ENCODE results near the gene INTS13. TPM values are rescaled to one million over a fixed set of nuclear protein-coding genes. Genes with fewer than 3 reads are reported as not detected.
"Not testable (repeated sequence)": the region's sequence is repeated elsewhere in the genome, so short reads cannot be mapped to it uniquely, and the experiment has no call there.

Gene INTS13
- total and polyA plus RNA-seq, 8 donors = 17.1 to 37.0 (median 31.6) TPM

- H3K9me3 ChIP-seq = no peaks in the 10 kb centered on the region
- no peak overlapping the region for H3K27ac ChIP-seq
- intact Hi-C loops (cut with DNase I) = no loop called here
- H3K27me3 ChIP-seq = no peaks in the 10 kb centered on the region
- TF ChIP-seq CTCF (IDR thresholded peaks at IDR 0.05) = no peak
- ATAC-seq = no peak
- H3K4me1 ChIP-seq = peaks cover 0 to 5% of the 10 kb centered on the region in 2 donors
- H3K36me3 ChIP-seq = no peaks in the 10 kb centered on the region
- DNase-seq = no peak
- H3K4me3 ChIP-seq = no peak overlapping the region
Observed at GRCh38 chr12:26863515-26863914, 74.3 kb downstream of the INTS13 start.

GRCh38 chr12:26862787-26863186 is 75.0 kb downstream of the INTS13 start:
- ATAC-seq; intact Hi-C loops (cut with DNase I); H3K27me3 ChIP-seq; H3K4me3 ChIP-seq; DNase-seq; H3K4me1 ChIP-seq; H3K27ac ChIP-seq; H3K9me3 ChIP-seq; H3K36me3 ChIP-seq: not testable (repeated sequence)

GRCh38 chr12:26861690-26862089 is 76.1 kb downstream of the INTS13 start:
- Histone ChIP-seq H3K4me1 (no peaks in the 10 kb centered on the region), H3K36me3 (no peaks in the 10 kb centered on the region), H3K4me3 (no peak overlapping the region), H3K27ac (no peak overlapping the region), H3K9me3 (no peaks in the 10 kb centered on the region), H3K27me3 (no peaks in the 10 kb centered on the region)
- intact Hi-C loops (cut with DNase I) = no loop called here
- no peak for DNase-seq
- no peak for TF ChIP-seq CTCF (IDR thresholded peaks at IDR 0.05)
- no peak for ATAC-seq

- Histone ChIP-seq H3K4me3 (no peak overlapping the region), H3K27ac (no peak overlapping the region), H3K4me1 (peaks cover 0 to 9% of the 10 kb centered on the region in 2 donors), H3K36me3 (no peaks in the 10 kb centered on the region), H3K27me3 (no peaks in the 10 kb centered on the region), H3K9me3 (no peaks in the 10 kb centered on the region)
- no peak for TF ChIP-seq CTCF (IDR thresholded peaks at IDR 0.05)
- ATAC-seq (no peak), DNase-seq (no peak)
- intact Hi-C loops (cut with DNase I) = no loop called here
Observed at GRCh38 chr12:26857465-26858176, 80.2 kb downstream of the INTS13 start.

GRCh38 chr12:26855337-26855736 is 82.4 kb downstream of the INTS13 start:
- Histone ChIP-seq H3K27ac (no peak overlapping the region), H3K9me3 (no peaks in the 10 kb centered on the region), H3K36me3 (no peaks in the 10 kb centered on the region), H3K27me3 (no peaks in the 10 kb centered on the region), H3K4me1 (peaks cover 0 to 9% of the 10 kb centered on the region in 2 donors), H3K4me3 (no peak overlapping the region)
- intact Hi-C loops (cut with DNase I) = no loop called here
- ATAC-seq (no peak), DNase-seq (no peak)
- no peak for TF ChIP-seq CTCF (IDR thresholded peaks at IDR 0.05)

Other genes with a start within 250 kb of the INTS13 start
- gene ITPR2, start 104.8 kb downstream of the INTS13 start, total RNA-seq = 10 to 100 TPM; 37.7 to 67.8 TPM
- gene ITPR2, start 104.8 kb downstream of the INTS13 start, polyA plus RNA-seq (ENCODE audit: insufficient read length in 6 of 6) = 1 to 10 TPM; 5.5 to 8.5 (median 6.9) TPM
- gene FGFR1OP2, start 489 bp upstream of the INTS13 start, total RNA-seq = 10 to 100 TPM; 44.0 to 53.5 TPM
- 100 to 1,000 TPM in 1 of 6 donors, 10 to 100 TPM in 5; 74.4 to 101 (median 87.3) TPM for gene FGFR1OP2, start 489 bp upstream of the INTS13 start, polyA plus RNA-seq (ENCODE audit: insufficient read length in 6 of 6)
- 100 to 1,000 TPM in 1 of 2 donors, 10 to 100 TPM in 1; 81.7 to 130 TPM for gene TM7SF3, start 76.4 kb upstream of the INTS13 start, total RNA-seq
- 10 to 100 TPM; 47.8 to 77.8 (median 53.7) TPM for gene TM7SF3, start 76.4 kb upstream of the INTS13 start, polyA plus RNA-seq (ENCODE audit: insufficient read length in 6 of 6)
- 10 to 100 TPM; 64.1 to 66.2 TPM for gene MED21, start 84.6 kb upstream of the INTS13 start, total RNA-seq
- 10 to 100 TPM; 56.1 to 65.8 (median 58.7) TPM for gene MED21, start 84.6 kb upstream of the INTS13 start, polyA plus RNA-seq (ENCODE audit: insufficient read length in 6 of 6)
- not detected for gene C12orf71, start 144.6 kb upstream of the INTS13 start, total RNA-seq
- under 1 TPM; 0.25 to 0.47 (median 0.34) TPM for gene C12orf71, start 144.6 kb upstream of the INTS13 start, polyA plus RNA-seq (ENCODE audit: insufficient read length in 6 of 6)